GM08714 (cell line): ENCODE results near the gene ALK.

Experiments used
- H3K4me3 ChIP-seq: fragments of 200-500 bp; sonication (Bioruptor generic); 2 replicates; pipeline ENCODE4 v1.5.1; 2014; ENCODE audit warnings: mild to moderate bottlenecking, low read length, inconsistent platforms
- ZNF274 ChIP-seq: IDR thresholded peaks from 2 replicates; pipeline ENCODE4 v1.6.1; 2012; ENCODE audit warnings: mild to moderate bottlenecking, low read depth, low read length

Gene ALK

GRCh38 chr2:29361231-29361630 is 560.2 kb downstream of the ALK start:
- no peak overlapping the region for H3K4me3 ChIP-seq
- TF ChIP-seq ZNF274: no peak

- no peak overlapping the region for H3K4me3 ChIP-seq
- no peak for TF ChIP-seq ZNF274
Observed at GRCh38 chr2:29360016-29360784, 561.2 kb downstream of the ALK start.

GRCh38 chr2:29353403-29353991 is 567.9 kb downstream of the ALK start:
- TF ChIP-seq ZNF274: no peak
- H3K4me3 ChIP-seq: no peak overlapping the region

GRCh38 chr2:29351916-29352591 is 569.3 kb downstream of the ALK start:
- H3K4me3 ChIP-seq: no peak overlapping the region
- TF ChIP-seq ZNF274: no peak

GRCh38 chr2:29351248-29351647 is 570.1 kb downstream of the ALK start:
- no peak overlapping the region for H3K4me3 ChIP-seq
- TF ChIP-seq ZNF274: no peak

GRCh38 chr2:29349316-29350030 is 571.9 kb downstream of the ALK start:
- TF ChIP-seq ZNF274: no peak
- H3K4me3 ChIP-seq: no peak overlapping the region

GRCh38 chr2:29347774-29348461 is 573.5 kb downstream of the ALK start:
- no peak overlapping the region for H3K4me3 ChIP-seq
- TF ChIP-seq ZNF274: no peak

- no peak overlapping the region for H3K4me3 ChIP-seq
- no peak for TF ChIP-seq ZNF274
Observed at GRCh38 chr2:29345236-29345635, 576.1 kb downstream of the ALK start.

GRCh38 chr2:29343830-29344229 is 577.6 kb downstream of the ALK start:
- H3K4me3 ChIP-seq: no peak overlapping the region
- TF ChIP-seq ZNF274: no peak

GRCh38 chr2:29336341-29337241 is 584.8 kb downstream of the ALK start:
- no peak overlapping the region for H3K4me3 ChIP-seq
- no peak for TF ChIP-seq ZNF274

GRCh38 chr2:29335396-29335795 is 586.0 kb downstream of the ALK start:
- TF ChIP-seq ZNF274: no peak
- no peak overlapping the region for H3K4me3 ChIP-seq

GRCh38 chr2:29334706-29335105 is 586.7 kb downstream of the ALK start:
- TF ChIP-seq ZNF274: no peak
- no peak overlapping the region for H3K4me3 ChIP-seq

- no peak for TF ChIP-seq ZNF274
- no peak overlapping the region for H3K4me3 ChIP-seq
Observed at GRCh38 chr2:29332540-29332939, 588.8 kb downstream of the ALK start.
